ENCODE measurements around the gene OGDH.

Gene OGDH

GRCh38 chr7:44700322-44700721 lies 93.9 kb downstream of the OGDH start:
- TF ChIP-seq NFIC (IDR thresholded peaks at IDR 0.05) (no peak), TAF1 (IDR thresholded peaks at IDR 0.05; ENCODE audit: low read depth) (no peak), EGR1 (IDR thresholded peaks at IDR 0.05) (no peak), YY1 (IDR thresholded peaks at IDR 0.05; ENCODE audit: low read depth) (no peak), REST (IDR thresholded peaks at IDR 0.05; ENCODE audit: low read depth) (no peak), FOXM1 (IDR thresholded peaks at IDR 0.05; ENCODE audit: borderline replicate concordance, low read depth) (no peak), EP300 (IDR thresholded peaks at IDR 0.05; ENCODE audit: borderline replicate concordance) (no peak), TEAD4 (IDR thresholded peaks at IDR 0.05) (no peak), RAD21 (IDR thresholded peaks at IDR 0.05; ENCODE audit: low read depth) (no peak), TCF12 (IDR thresholded peaks at IDR 0.05; ENCODE audit: low read depth) (no peak), ZBTB7A (IDR thresholded peaks at IDR 0.05; ENCODE audit: low read depth) (no peak), CREB1 (IDR thresholded peaks at IDR 0.05; ENCODE audit: low read depth) (no peak), CEBPB (IDR thresholded peaks at IDR 0.05) (no peak)
- TF ChIP-seq, protein P1, sequence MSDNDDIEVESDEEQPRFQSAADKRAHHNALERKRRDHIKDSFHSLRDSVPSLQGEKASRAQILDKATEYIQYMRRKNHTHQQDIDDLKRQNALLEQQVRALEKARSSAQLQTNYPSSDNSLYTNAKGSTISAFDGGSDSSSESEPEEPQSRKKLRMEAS (IDR thresholded peaks at IDR 0.05), result no peak
- TF ChIP-seq, protein P2, sequence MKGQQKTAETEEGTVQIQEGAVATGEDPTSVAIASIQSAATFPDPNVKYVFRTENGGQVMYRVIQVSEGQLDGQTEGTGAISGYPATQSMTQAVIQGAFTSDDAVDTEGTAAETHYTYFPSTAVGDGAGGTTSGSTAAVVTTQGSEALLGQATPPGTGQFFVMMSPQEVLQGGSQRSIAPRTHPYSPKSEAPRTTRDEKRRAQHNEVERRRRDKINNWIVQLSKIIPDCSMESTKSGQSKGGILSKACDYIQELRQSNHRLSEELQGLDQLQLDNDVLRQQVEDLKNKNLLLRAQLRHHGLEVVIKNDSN (IDR thresholded peaks at IDR 0.05), result no peak

DNA sequence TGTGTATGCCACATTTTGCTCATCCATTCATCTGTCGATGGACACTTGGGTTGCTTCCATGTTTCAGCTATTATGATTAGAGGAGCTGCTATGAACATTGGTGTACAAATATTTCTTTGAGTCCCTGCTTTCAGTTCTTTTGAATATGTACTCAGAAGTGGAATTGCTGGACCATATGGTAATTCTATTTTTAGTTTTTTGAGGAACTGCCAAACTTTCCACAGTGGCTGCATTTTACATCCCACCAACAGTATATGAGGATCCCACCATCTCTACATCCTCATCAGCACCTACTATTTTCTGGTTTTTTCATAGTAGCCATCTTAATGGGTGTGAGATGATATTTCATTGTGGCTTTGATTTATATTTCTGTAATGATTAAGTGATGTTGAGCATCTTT lies 97.5 kb downstream of the OGDH start:
- TF ChIP-seq CREB1 (IDR thresholded peaks at IDR 0.05; ENCODE audit: low read depth) (no peak), NFIC (IDR thresholded peaks at IDR 0.05) (no peak), YY1 (IDR thresholded peaks at IDR 0.05; ENCODE audit: low read depth) (no peak), ZBTB7A (IDR thresholded peaks at IDR 0.05; ENCODE audit: low read depth) (no peak)
- TF ChIP-seq, protein P1 (IDR thresholded peaks at IDR 0.05), result no peak
- TF ChIP-seq, protein P2 (IDR thresholded peaks at IDR 0.05), result no peak

DNA sequence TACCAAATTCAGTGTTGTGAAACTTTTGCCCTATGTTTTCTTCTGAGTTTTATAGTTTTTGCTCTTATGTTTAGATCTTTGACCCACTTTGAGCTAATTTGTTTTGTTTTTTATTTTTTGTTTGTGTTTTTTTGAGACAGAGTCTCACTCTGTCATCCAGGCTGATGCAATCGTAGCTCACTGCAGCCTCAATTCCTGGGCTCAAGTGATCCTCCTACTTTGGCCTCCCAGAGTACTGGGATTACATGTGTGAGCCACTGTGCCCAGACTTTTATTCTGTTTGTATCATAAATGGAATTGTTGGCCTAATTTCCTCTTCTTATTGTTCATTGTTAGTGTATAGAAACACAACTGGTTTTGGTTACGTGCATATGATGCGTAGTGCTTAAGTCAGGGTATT lies 99.0 kb downstream of the OGDH start:
- TF ChIP-seq ZBTB7A (IDR thresholded peaks at IDR 0.05; ENCODE audit: low read depth), result no peak
- TF ChIP-seq REST (IDR thresholded peaks at IDR 0.05; ENCODE audit: low read depth), result no peak
- no peak for TF ChIP-seq FOXM1 (IDR thresholded peaks at IDR 0.05; ENCODE audit: borderline replicate concordance, low read depth)
- TF ChIP-seq CEBPB (IDR thresholded peaks at IDR 0.05), result no peak
- TF ChIP-seq TEAD4 (IDR thresholded peaks at IDR 0.05), result no peak
- no peak for TF ChIP-seq NFIC (IDR thresholded peaks at IDR 0.05)
- TF ChIP-seq, protein P2 (IDR thresholded peaks at IDR 0.05), result no peak
- no peak for TF ChIP-seq EP300 (IDR thresholded peaks at IDR 0.05; ENCODE audit: borderline replicate concordance)
- TF ChIP-seq RAD21 (IDR thresholded peaks at IDR 0.05; ENCODE audit: low read depth), result no peak
- TF ChIP-seq CREB1 (IDR thresholded peaks at IDR 0.05; ENCODE audit: low read depth), result no peak
- TF ChIP-seq YY1 (IDR thresholded peaks at IDR 0.05; ENCODE audit: low read depth), result no peak
- TF ChIP-seq TAF1 (IDR thresholded peaks at IDR 0.05; ENCODE audit: low read depth), result no peak

- TF ChIP-seq RAD21 (IDR thresholded peaks at IDR 0.05; ENCODE audit: low read depth) (no peak), NFIC (IDR thresholded peaks at IDR 0.05) (no peak), EGR1 (IDR thresholded peaks at IDR 0.05) (no peak), TEAD4 (IDR thresholded peaks at IDR 0.05) (no peak), TCF12 (IDR thresholded peaks at IDR 0.05; ENCODE audit: low read depth) (no peak), TAF1 (IDR thresholded peaks at IDR 0.05; ENCODE audit: low read depth) (no peak), REST (IDR thresholded peaks at IDR 0.05; ENCODE audit: low read depth) (no peak), EP300 (IDR thresholded peaks at IDR 0.05; ENCODE audit: borderline replicate concordance) (no peak)
- TF ChIP-seq, protein P2 (IDR thresholded peaks at IDR 0.05), result no peak
- TF ChIP-seq, protein P1 (IDR thresholded peaks at IDR 0.05), result no peak
Measured at GRCh38 chr7:44706788-44707557, 100.5 kb downstream of the OGDH start.
